ENCODE data around the gene ACSL1.

DNA sequence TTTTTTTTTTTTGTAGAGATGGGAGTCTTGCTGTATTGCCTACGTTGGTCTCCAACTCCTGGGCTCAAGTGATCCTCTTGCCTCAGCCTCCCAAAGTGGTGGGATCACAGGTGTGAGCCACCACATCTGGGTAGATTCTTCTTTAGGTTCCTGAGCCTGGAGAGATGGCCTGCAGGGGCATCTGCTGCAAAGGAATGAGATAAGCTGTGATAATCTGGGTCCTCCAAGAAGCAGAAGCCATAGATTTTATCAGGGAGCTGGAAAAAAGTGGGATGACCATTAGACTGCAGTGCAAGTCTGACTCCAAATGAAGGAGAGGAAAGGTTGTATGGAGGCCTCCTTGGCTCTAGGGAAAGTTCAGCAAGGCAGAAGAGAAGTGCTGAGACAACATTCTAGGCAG lies 19.0 kb upstream of the ACSL1 start:
- no peak for TF ChIP-seq TARDBP (IDR thresholded peaks at IDR 0.05)
- no peak for TF ChIP-seq SIX5 (IDR thresholded peaks at IDR 0.05; ENCODE audit: borderline replicate concordance in 1 of 2, insufficient read depth in 1 of 2, low read depth in 1 of 2, low read length in 2 of 2)
- no peak for TF ChIP-seq MCM2 (IDR thresholded peaks at IDR 0.05; ENCODE audit: low read depth)
- TF ChIP-seq ZNF551 (CRISPR knock-in tag; IDR thresholded peaks at IDR 0.05), result no peak
- no peak for TF ChIP-seq NFRKB (IDR thresholded peaks at IDR 0.05; ENCODE audit: low read depth)
- TF ChIP-seq ATF1 (CRISPR knock-in tag; IDR thresholded peaks at IDR 0.05), result no peak
- TF ChIP-seq ATF1 (tag; IDR thresholded peaks at IDR 0.05), result no peak
- TF ChIP-seq POLR2B (IDR thresholded peaks at IDR 0.05; ENCODE audit: low read depth, partially characterized antibody), result no peak
- no peak for TF ChIP-seq RNF2 (IDR thresholded peaks at IDR 0.05)
- no peak for TF ChIP-seq TEAD1 (CRISPR knock-in tag; IDR thresholded peaks at IDR 0.05)

All from K562 (cell line).